Effector CD8-positive, alpha-beta T cell (primary cell): ENCODE results near the gene CYP2E1.
"Not testable (repeated sequence)": the region's sequence is repeated elsewhere in the genome, so short reads cannot be mapped to it uniquely, and the experiment has no call there.

Experiments used
- DNase-seq: peaks from one replicate; lab custom pipeline; 2025; lab: John Stamatoyannopoulos, UW

CYP2E1 gene

GRCh38 chr10:133528845-133529575 lies 1.8 kb downstream of the CYP2E1 start:
- no peak for DNase-seq

- DNase-seq, result no peak
Measured at GRCh38 chr10:133529576-133529946, 2.4 kb downstream of the CYP2E1 start.

- no peak for DNase-seq
Measured at GRCh38 chr10:133530506-133530905, 3.3 kb downstream of the CYP2E1 start.

GRCh38 chr10:133532871-133533270 lies 5.7 kb downstream of the CYP2E1 start:
- no peak for DNase-seq

DNA sequence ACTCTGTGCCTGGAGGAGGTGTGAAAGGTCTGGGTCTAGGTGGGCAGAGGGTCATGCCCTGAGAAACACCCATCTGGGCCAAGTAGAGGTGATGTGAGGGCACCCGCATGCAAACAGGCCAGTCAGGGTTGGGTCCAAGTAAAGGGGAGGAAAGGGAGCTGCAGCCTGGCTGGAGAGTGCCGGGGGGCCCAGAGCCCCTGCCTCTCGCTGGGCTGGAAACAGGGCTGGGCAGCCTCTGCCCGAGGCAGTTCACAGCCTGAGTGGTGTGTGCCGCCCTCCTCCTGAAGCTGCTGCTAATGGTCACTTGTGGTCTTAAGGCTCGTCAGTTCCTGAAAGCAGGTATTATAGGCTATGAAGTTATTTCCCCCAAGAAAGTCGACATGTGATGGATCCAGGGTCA lies 7.3 kb downstream of the CYP2E1 start:
- no peak for DNase-seq

- no peak for DNase-seq
Measured at GRCh38 chr10:133536198-133536597, 9.0 kb downstream of the CYP2E1 start.

GRCh38 chr10:133537546-133538545 lies 10.7 kb downstream of the CYP2E1 start:
- DNase-seq, result no peak

- DNase-seq, result not testable (repeated sequence)
Measured at GRCh38 chr10:133541441-133541975, 14.3 kb downstream of the CYP2E1 start.

DNA sequence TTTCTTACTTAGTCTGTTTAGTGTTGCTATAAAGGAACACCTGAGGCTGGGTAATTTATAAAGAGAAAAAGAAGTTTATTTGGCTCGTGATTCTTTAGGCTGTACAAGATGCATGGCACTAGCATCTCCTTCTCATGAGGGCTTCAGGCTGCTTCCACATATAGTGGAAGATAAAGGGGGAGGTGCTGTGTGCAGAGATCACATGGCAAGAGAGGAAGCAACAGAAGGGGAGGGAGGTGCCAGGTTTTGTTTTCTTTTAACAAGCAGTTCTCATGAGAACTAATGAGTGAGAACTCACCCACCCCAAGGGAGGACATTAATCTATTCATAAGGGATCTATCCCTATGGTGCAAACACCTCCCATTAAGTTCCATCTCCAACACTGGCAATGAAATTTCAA lies 17.3 kb downstream of the CYP2E1 start:
- DNase-seq, result no peak

DNA sequence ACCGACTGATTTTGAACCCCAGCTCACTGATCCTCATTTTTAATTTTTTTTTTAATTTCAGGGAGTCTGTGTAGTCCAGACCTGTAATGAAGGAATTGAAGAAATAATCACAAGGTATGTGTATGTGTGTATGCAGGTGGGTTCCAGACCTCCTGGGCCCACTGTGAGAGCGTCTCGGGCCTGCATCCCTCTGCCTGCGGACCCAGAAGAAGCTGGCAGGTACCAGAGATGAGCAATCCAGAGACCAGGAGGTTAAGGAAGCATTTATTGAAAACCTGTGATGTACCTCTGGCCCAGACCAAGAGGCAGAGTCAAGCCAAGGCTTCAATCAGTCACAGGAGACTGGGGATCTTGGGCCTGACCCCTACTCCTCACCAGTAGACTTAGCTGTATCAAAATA lies 27.4 kb downstream of the CYP2E1 start:
- no peak for DNase-seq

- DNase-seq, result no peak
Measured at GRCh38 chr10:133555521-133555920, 28.4 kb downstream of the CYP2E1 start.

GRCh38 chr10:133557381-133557780 lies 30.2 kb downstream of the CYP2E1 start:
- no peak for DNase-seq

DNA sequence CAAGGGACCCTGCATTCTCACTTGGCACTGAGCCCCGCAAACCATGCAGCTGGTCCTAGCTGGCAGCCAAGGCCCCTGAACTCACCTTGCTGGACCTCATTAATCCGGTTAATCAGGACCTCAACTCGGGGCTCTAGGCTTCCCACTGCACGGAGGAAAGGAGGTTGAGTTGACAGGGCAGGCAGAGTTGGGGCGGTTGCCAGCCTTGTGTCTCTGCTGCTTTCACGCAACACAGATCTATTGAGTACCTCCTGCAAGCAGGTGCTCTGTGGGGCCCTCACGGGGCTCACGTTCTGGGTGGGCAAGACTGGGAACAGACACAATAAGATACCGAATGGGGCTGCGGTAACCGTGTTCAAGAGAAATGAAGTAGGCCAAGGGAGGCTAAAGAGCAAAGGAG lies 32.1 kb downstream of the CYP2E1 start:
- DNase-seq, result no peak

DNA sequence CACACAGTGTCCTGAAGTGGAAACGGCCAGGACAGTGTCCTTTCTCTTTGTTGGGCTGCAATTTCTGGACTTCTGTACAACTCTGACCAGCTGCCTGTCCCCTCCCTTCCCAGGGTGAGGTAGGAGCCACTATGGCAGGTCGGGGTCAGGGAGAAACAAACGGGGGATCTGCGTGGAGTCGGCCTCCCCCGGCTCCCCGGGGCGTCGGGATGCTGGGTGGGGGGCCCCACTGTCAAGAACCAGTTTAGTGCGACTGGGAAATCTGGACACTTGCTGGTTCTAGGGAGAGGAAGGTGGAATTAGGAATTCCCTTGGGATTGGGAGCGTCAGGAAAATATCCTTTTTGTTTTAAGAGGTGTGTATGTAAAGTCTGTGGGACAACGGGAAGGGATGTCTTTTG lies 37.7 kb downstream of the CYP2E1 start:
- DNase-seq, result no peak

DNA sequence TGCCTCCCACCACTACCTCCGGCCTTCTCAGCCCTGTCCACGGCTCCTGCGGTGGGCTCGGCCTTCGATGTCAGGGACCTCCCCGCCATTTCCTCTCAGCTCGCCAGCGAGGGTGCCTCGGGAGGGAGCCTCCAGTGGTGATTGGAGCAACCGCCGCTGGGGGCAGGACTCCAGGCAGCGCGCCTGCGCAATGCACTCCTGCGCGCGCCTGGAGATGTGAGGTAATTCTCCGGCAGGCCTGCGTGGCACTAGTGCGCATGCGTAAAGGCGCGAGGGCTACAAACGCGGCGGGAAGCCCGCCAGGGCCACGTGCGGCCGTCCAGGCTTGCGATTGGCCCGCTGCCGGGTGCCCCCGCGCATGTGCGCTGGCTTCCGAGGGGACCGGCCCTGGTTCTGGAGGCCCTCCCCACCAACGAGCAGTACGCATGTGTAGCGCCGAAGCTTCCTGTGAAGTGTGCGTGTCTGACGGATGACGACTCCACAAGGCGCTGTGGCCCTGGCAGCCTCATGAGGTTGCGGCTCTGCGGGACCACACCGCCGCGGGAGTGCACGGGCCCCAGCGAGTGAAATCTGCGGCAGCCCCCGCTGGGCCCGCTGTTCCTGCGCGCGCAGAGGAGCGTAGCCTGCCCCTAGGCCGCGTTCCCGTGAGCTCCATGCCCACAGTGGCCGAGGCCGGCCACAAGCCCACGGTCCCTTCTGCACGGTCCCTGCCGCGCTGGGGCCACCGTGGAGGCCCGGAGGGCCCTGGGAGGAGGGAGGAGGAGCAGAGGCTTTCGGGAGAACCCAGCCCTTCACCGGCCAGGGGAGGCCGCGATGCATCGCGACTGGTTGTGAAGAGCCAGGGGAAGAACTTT lies 38.5 kb downstream of the CYP2E1 start, which contains the start of gene SYCE1:
Gene SYCE1 (minus strand): TSS at position 143 of the 854 bp plus-strand sequence. CDS start 54 bp downstream, at position 89.
- no peak for DNase-seq

DNA sequence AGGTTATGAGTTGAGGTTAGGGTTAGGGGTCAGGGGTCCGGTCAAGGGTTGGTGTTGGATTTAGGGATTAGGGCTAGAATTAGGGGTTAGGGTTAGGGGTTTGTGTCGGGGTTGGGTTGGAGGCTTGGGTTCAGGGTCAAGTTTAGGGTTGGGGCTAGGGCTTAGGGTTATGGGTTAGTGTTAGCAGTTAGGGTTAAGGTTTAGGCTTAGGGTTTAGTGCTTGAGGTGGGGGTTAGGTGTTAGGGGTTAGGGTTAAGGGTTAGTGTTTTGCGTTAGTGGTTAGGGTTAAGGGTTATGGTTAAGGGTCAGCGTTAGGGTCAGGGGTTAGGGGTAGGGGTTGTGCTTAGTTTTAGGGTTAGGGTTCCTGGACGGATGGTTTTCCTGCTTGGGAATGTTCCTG lies 40.0 kb downstream of the CYP2E1 start:
- no peak for DNase-seq

DNA sequence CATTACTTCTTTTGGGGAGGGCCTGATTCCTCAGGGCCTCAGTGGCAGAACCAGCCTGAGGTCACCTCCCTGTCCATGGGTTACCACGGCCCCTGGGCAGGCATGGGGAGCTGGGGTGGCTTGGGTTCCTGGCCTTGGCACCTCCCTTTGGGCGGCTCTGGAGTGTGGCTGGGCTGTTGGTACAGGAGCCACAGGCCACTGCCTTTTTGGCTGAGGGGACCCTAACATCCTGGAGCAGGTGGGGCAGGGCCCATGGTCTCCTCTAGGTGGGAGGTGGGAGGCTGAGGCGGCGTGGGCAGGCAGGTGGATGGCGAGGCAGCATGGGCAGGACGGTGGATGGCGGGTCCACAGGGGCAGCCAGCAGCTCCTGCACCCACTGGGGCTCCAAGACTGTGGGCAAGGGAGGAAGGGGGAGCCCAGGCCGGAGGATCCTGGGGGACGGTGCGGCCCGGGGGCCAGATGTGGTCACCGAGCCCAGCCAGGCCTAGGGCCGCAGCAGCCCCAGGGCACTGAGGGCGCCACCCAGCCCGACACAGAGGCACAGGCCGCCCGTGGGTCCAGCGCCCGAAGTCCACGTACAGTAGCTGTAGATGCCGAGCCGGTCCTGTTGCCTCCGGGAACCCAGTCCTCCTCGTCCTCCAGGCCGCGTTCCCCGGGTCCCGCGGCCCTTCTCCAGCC lies 40.6 kb downstream of the CYP2E1 start:
- no peak for DNase-seq

- no peak for DNase-seq
Measured at GRCh38 chr10:133568287-133568614, 41.1 kb downstream of the CYP2E1 start.

GRCh38 chr10:133568831-133569527 lies 41.8 kb downstream of the CYP2E1 start:
- DNase-seq, result not testable (repeated sequence)

DNA sequence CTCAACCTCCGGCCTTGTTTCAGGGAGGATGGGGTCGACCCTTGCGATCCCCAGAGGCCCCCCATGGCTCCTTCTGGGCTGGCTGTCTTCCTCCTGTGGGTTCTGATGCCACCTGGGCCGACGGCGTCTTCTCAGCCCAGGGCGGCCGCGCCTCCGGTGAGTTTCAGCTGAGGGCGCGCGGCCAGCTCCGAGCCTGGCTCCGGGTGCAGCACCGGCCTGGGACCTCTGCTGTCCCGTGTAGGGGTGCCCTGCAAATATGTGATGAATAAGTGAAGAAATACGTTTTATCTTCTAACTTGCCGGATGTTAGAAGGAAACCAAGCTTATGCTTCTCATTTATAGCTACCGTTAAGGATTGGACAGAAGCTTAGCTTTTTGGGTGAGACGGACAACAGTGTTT lies 42.6 kb downstream of the CYP2E1 start:
- DNase-seq, result not testable (repeated sequence)

DNA sequence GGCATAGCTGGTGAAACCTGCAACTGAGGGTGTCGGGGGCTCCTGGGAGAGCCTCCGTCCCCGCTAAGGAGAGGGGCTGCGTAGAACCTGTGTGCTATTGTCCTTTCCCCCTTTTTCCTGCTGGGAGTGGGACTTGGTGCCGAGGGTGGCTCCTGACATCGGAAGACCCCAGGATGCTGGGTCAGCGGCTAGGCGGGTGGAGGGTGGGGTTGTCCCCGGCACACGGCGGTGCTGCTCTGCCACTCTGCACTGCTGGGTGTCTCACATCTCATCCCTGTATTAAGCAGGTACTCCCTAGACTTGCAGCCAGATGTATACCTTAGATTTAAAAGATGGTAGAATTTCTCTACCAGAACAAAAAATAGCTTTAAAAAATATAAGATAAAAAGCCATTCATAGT lies 44.9 kb downstream of the CYP2E1 start:
- not testable (repeated sequence) for DNase-seq
